ENCODE results near the gene NEB. TPM values are rescaled to one million over a fixed set of nuclear protein-coding genes. Genes with fewer than 3 reads are reported as not detected.

The NEB gene
- polyA plus RNA-seq, 1 of the 3 experiments (the other 2 are of a cell fraction): 0.02 TPM

GRCh38 chr2:151729837-151730236, 4.4 kb downstream of the NEB start:
- Histone ChIP-seq H3K36me3 (replicated peaks in 1 of 2; ENCODE audit: control insufficient read depth in 1 of 2, insufficient read depth in 2 of 2, low read length in 1 of 2) (no peaks in the 10 kb centered on the region), H4K20me1 (ENCODE audit: insufficient read depth) (no peaks in the 10 kb centered on the region), H3K9me3 (no peaks in the 10 kb centered on the region), H3K27me3 (ENCODE audit: insufficient read depth) (no peaks in the 10 kb centered on the region), H2AFZ (ENCODE audit: low read depth) (no peak overlapping the region), H3K9ac (no peak overlapping the region), H3K4me2 (no peak overlapping the region), H3K27ac (ENCODE audit: low read depth in 2 of 2, low read length in 1 of 2) (no peak overlapping the region), H3K4me3 (ENCODE audit: low read depth in 2 of 2, low read length in 1 of 2) (no peak overlapping the region), H3K9me2 (no peaks in the 10 kb centered on the region), H3K4me1 (ENCODE audit: control insufficient read depth in 1 of 2, insufficient read depth in 2 of 2, low read depth in 1 of 2, low read length in 1 of 2) (no peaks in the 10 kb centered on the region), H3K79me2 (ENCODE audit: insufficient read depth) (no peaks in the 10 kb centered on the region), H3F3A (replicated peaks; ENCODE audit: insufficient read depth) (no peaks in the 10 kb centered on the region)
- CTCF ChIA-PET: no interaction called here
- POLR2A ChIA-PET: no interaction called here
- DNase-seq: no peak
- TF ChIP-seq EP300 (IDR thresholded peaks at IDR 0.05; ENCODE audit: borderline replicate concordance in 1 of 2, low read depth in 1 of 2, low read length in 1 of 2): no peak
- TF ChIP-seq RAD21 (IDR thresholded peaks at IDR 0.05; ENCODE audit: low read length): no peak
- TF ChIP-seq YY1 (IDR thresholded peaks at IDR 0.05; ENCODE audit: low read depth): no peak
- TF ChIP-seq, protein P1, sequence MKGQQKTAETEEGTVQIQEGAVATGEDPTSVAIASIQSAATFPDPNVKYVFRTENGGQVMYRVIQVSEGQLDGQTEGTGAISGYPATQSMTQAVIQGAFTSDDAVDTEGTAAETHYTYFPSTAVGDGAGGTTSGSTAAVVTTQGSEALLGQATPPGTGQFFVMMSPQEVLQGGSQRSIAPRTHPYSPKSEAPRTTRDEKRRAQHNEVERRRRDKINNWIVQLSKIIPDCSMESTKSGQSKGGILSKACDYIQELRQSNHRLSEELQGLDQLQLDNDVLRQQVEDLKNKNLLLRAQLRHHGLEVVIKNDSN (IDR thresholded peaks at IDR 0.05; ENCODE audit: borderline replicate concordance, low read depth): no peak
- no peak for TF ChIP-seq RCOR1 (IDR thresholded peaks at IDR 0.05; ENCODE audit: low read length)
- no peak for TF ChIP-seq CHD2 (IDR thresholded peaks at IDR 0.05; ENCODE audit: low read length, partially characterized antibody)
- no peak for TF ChIP-seq MXI1 (IDR thresholded peaks at IDR 0.05; ENCODE audit: low read depth, low read length)
- TF ChIP-seq JUND (IDR thresholded peaks at IDR 0.05): no peak
- TF ChIP-seq ELF1 (IDR thresholded peaks at IDR 0.05): no peak
- TF ChIP-seq TAF1 (IDR thresholded peaks at IDR 0.05; ENCODE audit: borderline replicate concordance, low read depth, low read length): no peak
- no peak for TF ChIP-seq USF2 (IDR thresholded peaks at IDR 0.05; ENCODE audit: borderline replicate concordance, low read depth, low read length)
- TF ChIP-seq FOXM1 (IDR thresholded peaks at IDR 0.05; ENCODE audit: low read depth): no peak
- TF ChIP-seq ZBTB33 (IDR thresholded peaks at IDR 0.05; ENCODE audit: borderline replicate concordance, low read depth): no peak
- WGBS (ENCODE audit: low lambda C conversion rate): 0% methylated on average over 1 of the region's 1 CpG

DNA sequence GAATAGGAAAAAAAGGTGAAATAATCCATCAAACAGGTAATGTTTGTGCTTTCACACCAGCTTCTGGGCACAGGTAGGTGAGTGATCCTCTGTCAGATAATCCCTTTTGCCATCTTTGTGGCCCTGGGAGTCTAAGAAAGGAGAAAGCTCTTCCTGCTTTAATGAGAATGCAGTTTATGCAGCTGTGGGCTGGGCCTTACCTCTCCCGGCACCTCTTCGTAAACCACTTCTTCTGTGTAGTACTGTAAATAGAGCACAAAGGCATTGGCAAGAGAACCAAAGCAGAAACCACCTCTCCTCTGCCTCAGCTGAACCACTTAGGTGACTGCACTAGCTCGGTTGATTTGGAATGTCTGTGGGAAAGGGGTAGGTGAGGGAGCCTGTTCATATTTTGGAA, 4.9 kb downstream of the NEB start:
- Histone ChIP-seq H3K9ac (no peak overlapping the region), H2AFZ (ENCODE audit: low read depth) (no peak overlapping the region), H3K9me2 (no peaks in the 10 kb centered on the region), H3K4me2 (no peak overlapping the region), H3K9me3 (no peaks in the 10 kb centered on the region), H3K4me1 (ENCODE audit: control insufficient read depth in 1 of 2, insufficient read depth in 2 of 2, low read depth in 1 of 2, low read length in 1 of 2) (no peaks in the 10 kb centered on the region), H4K20me1 (ENCODE audit: insufficient read depth) (no peaks in the 10 kb centered on the region), H3K27ac (ENCODE audit: low read depth in 2 of 2, low read length in 1 of 2) (no peak overlapping the region), H3K4me3 (ENCODE audit: low read depth in 2 of 2, low read length in 1 of 2) (no peak overlapping the region), H3K36me3 (replicated peaks in 1 of 2; ENCODE audit: control insufficient read depth in 1 of 2, insufficient read depth in 2 of 2, low read length in 1 of 2) (no peaks in the 10 kb centered on the region), H3K27me3 (ENCODE audit: insufficient read depth) (no peaks in the 10 kb centered on the region), H3F3A (replicated peaks; ENCODE audit: insufficient read depth) (no peaks in the 10 kb centered on the region), H3K79me2 (ENCODE audit: insufficient read depth) (no peaks in the 10 kb centered on the region)
- CTCF ChIA-PET: no interaction called here
- DNase-seq: no peak
- POLR2A ChIA-PET: no interaction called here
- WGBS (ENCODE audit: low lambda C conversion rate): 75% methylated on average over 3 of the region's 3 CpGs
- no peak for TF ChIP-seq EZH2phosphoT487 (IDR thresholded peaks at IDR 0.05; ENCODE audit: borderline replicate concordance, low read depth)
- TF ChIP-seq TAF1 (IDR thresholded peaks at IDR 0.05; ENCODE audit: borderline replicate concordance, low read depth, low read length): no peak
- no peak for TF ChIP-seq RAD21 (IDR thresholded peaks at IDR 0.05; ENCODE audit: low read length)
- no peak for TF ChIP-seq GABPA (IDR thresholded peaks at IDR 0.05; ENCODE audit: low read depth)
- no peak for TF ChIP-seq RFX5 (IDR thresholded peaks at IDR 0.05; ENCODE audit: low read length)
- TF ChIP-seq FOXM1 (IDR thresholded peaks at IDR 0.05; ENCODE audit: low read depth): no peak
- TF ChIP-seq RCOR1 (IDR thresholded peaks at IDR 0.05; ENCODE audit: low read length): no peak
- TF ChIP-seq RXRA (IDR thresholded peaks at IDR 0.05; ENCODE audit: borderline replicate concordance, low read depth): no peak
- no peak for TF ChIP-seq TCF12 (IDR thresholded peaks at IDR 0.05)

Data from SK-N-SH (cell line).